Thyroid gland (tissue), 4 donors: ENCODE results near the gene PCIF1.
"Not testable (repeated sequence)": the region's sequence is repeated elsewhere in the genome, so short reads cannot be mapped to it uniquely, and the experiment has no call there.

Source experiments
- POLR2A ChIP-seq, 2 donors: fragments of 450-650 bp; IDR thresholded peaks; one replicate each; pipeline ENCODE4 v1.6.1; 2017; ENCODE audit warnings: antibody characterized with exemption in 2 of 2, mild to moderate bottlenecking in 2 of 2, moderate library complexity in 1 of 2
- TF ChIP-seq, protein P1 (sequence below), 6 experiments: fragments of 200-600 bp in 3 of 6; fragments of 450-650 bp in 3 of 6; sonication (generic) in 3 of 6; IDR thresholded peaks; one replicate each; pipeline ENCODE4 v1.5.1; 2016 to 2019; ENCODE audit warnings: antibody characterized with exemption in 6 of 6, mild to moderate bottlenecking in 2 of 6, inconsistent platforms in 1 of 6, moderate library complexity in 1 of 6

DNA sequence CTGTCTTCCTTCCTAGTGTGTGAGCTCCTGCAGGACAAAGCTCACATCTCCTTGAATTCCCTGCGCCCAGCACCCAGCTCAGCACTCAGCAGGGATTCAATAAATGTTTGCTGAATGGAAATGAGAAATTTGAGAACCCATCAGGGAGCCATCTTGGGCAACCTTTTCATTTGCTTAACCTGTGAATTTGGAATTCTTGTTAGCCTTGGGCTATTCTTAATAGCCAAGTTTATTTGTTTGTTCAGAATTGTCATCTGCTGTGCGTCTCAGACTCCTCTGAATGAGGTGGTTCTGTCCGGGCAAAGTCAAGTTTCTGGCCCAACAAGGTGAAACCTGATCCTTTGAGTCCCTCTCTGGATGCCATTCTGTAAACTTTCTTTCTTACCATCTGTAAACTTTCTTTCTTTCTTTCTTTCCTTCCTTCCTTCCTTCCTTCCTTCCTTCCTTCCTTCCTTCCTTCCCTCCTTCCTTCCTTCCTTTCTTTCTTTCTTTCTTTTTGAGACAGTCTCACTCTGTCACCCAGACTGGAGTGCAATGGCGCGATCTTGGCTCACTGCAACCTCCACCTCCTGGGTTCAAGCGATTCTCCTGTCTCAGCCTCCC lies 61.1 kb downstream of the PCIF1 start:
- TF ChIP-seq, protein P1, sequence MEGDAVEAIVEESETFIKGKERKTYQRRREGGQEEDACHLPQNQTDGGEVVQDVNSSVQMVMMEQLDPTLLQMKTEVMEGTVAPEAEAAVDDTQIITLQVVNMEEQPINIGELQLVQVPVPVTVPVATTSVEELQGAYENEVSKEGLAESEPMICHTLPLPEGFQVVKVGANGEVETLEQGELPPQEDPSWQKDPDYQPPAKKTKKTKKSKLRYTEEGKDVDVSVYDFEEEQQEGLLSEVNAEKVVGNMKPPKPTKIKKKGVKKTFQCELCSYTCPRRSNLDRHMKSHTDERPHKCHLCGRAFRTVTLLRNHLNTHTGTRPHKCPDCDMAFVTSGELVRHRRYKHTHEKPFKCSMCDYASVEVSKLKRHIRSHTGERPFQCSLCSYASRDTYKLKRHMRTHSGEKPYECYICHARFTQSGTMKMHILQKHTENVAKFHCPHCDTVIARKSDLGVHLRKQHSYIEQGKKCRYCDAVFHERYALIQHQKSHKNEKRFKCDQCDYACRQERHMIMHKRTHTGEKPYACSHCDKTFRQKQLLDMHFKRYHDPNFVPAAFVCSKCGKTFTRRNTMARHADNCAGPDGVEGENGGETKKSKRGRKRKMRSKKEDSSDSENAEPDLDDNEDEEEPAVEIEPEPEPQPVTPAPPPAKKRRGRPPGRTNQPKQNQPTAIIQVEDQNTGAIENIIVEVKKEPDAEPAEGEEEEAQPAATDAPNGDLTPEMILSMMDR (IDR thresholded peaks at IDR 0.05): not testable (repeated sequence)
- TF ChIP-seq POLR2A (IDR thresholded peaks at IDR 0.05): not testable (repeated sequence)
